GM18870 (cell line): ENCODE data around the gene PRKG1.
A peak's percentile ranks its signal among the peaks of the same experiment; 100 is the strongest.

ENCODE experiments used
- ATAC-seq: cut with Tn5 transposase; IDR thresholded peaks from one replicate; pipeline ENCODE4 v1.9.1; 2021; ENCODE audit warnings: moderate library complexity; ENCODE audit not compliant: unreplicated experiment

The PRKG1 gene

GRCh38 chr10:51783941-51784340, 709.7 kb downstream of the PRKG1 start:
- no peak for ATAC-seq

- no peak for ATAC-seq
Observed at GRCh38 chr10:51786016-51786683, 711.9 kb downstream of the PRKG1 start.

GRCh38 chr10:51786684-51787035, 712.4 kb downstream of the PRKG1 start:
- ATAC-seq = no peak

DNA sequence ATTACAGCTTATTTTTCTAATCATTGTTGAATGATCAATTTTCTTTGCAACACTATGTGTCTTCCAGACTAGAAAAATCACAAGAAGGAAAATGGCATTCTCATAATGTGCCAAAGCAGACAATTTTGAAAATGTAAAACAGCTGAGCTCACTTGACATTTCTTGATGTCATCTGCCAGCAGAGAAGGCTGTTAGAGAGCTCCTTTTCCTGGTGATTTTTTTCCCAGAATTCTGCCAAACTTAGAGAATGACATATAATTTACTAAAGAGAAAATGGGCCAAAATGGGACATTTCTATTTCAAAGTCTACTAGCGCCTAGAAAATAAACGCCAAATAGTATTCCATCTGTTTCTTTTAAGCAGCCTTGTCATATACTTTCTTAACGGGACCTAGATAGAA, 714.0 kb downstream of the PRKG1 start:
- no peak for ATAC-seq

- no peak for ATAC-seq
Observed at GRCh38 chr10:51789118-51789517, 714.8 kb downstream of the PRKG1 start.

- no peak for ATAC-seq
Observed at GRCh38 chr10:51789903-51790302, 715.6 kb downstream of the PRKG1 start.

- ATAC-seq = no peak
Observed at GRCh38 chr10:51792678-51793077, 718.4 kb downstream of the PRKG1 start.

- ATAC-seq = no peak
Observed at GRCh38 chr10:51800121-51800520, 725.8 kb downstream of the PRKG1 start.

- ATAC-seq = no peak
Observed at GRCh38 chr10:51800725-51801424, 726.6 kb downstream of the PRKG1 start.

DNA sequence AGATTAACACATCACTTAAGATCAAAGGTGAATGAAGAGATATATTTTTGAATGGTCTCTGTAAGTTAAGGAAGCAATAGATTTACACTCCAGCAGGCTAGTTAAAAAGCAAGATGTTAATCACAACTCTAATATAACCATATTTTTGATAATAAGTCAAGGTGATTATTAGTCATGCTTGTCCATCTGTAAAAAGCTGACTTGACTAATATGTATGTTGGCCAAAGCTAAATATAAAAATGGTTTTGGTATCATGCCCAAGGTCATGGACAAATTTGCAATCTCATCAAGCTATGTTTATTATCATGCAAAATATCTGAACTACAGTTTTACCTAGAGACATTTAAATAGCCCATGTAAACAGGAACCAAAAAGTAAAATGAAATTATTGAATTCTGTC, 727.7 kb downstream of the PRKG1 start:
- no peak for ATAC-seq

GRCh38 chr10:51804866-51805265, 730.6 kb downstream of the PRKG1 start:
- no peak for ATAC-seq

GRCh38 chr10:51806079-51806835, 732.0 kb downstream of the PRKG1 start:
- no peak for ATAC-seq

GRCh38 chr10:51808187-51808586, 733.9 kb downstream of the PRKG1 start:
- ATAC-seq = no peak

DNA sequence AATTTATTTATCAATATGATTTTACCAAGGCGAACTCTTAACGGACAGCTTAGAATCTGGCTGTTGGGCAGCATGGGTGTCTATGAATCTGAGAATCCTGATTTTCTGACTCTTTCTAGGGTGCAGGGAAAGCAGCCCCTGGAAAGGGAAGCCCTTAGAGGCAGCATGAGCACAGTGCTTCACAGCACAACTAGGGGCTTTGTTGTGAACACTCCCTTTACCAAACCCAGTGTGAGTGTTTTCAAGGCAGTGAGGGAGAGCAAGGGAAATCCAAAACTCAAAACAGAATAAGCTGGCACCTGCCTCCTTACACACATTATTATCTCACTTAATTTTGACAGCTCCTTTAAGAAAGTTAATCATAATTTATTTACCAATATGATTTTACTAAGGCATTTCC, 741.4 kb downstream of the PRKG1 start:
- ATAC-seq = no peak

- ATAC-seq = no peak
Observed at GRCh38 chr10:51821045-51821444, 746.8 kb downstream of the PRKG1 start.

- no peak for ATAC-seq
Observed at GRCh38 chr10:51821745-51822144, 747.5 kb downstream of the PRKG1 start.

GRCh38 chr10:51832652-51833383, 758.5 kb downstream of the PRKG1 start:
- peak; percentile 91 for ATAC-seq

GRCh38 chr10:51834548-51834947, 760.3 kb downstream of the PRKG1 start:
- no peak for ATAC-seq

GRCh38 chr10:51838471-51838870, 764.2 kb downstream of the PRKG1 start:
- ATAC-seq = no peak

GRCh38 chr10:51843966-51844365, 769.7 kb downstream of the PRKG1 start:
- ATAC-seq = no peak

- ATAC-seq = peak; percentile 83
Observed at GRCh38 chr10:51846856-51847506, 772.7 kb downstream of the PRKG1 start.
